ENCODE results near the gene KRTAP16-1. TPM values are rescaled to one million over a fixed set of nuclear protein-coding genes. Genes with fewer than 3 reads are reported as not detected.
"Not testable (repeated sequence)": the region's sequence is repeated elsewhere in the genome, so short reads cannot be mapped to it uniquely, and the experiment has no call there.

Gene KRTAP16-1
- total RNA-seq, 1 experiment from 2014 or later = not detected

DNA sequence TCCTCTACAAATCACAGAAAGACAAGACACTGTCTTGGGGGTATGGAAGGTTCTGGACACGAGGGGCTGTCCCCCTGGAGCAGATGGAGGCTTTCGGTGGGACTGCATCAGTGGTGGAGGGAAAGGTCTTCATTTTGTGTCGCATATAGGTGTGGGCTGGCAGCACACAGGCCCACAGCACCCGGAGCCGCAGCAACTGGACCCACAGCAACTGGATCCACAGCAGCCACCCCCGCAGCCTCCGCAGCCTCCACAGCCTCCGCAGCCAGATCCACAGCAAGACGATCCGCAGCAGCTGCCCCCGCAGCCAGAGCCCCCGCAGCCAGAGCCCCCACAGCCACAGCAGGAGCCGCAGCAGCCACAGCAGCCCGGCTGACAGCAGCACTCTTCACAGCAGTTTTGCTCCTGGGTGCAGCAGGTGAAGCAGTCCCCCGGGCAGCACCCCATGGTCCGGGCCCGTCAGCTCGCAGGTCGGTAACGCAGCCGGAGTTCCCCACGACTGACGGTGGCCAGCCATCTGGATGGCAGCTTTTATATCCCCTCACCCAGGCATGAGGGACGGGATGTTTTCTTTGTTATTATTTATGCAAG lies 6.2 kb upstream of the KRTAP16-1 start, which contains the start of gene KRTAP17-1:
Gene KRTAP17-1, minus strand, starts transcription at position 507 of the 591 bp plus-strand sequence. Its CDS starts 60 bp downstream, at position 447.
- in situ Hi-C loops (cut with HindIII; ENCODE audit: low pct_unique_long_range_greater_than_20kb, low sequenced_read_pairs) = no loop called here
- DNase-seq (ENCODE audit: low read depth, low spot score) = no peak

DNA sequence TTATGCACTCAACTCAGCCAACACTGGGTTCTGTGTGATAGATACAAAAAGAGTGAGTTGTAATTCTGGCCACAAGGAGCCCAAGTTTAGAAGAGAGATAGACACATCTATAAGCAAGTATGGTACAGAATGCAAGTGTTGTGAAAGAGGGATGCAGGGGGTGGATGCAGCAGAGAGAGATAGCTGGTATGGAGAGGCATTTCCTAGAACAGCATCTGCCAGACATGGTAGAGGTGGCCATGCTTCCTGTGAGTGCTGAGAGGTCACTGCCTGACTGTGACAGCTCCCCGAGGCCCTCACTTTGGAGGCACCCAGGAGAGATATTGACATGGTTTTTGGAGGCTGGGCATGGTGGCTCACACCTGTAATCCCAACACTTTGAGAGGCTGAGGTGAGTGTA lies 2.0 kb upstream of the KRTAP16-1 start:
- DNase-seq (ENCODE audit: low read depth, low spot score) = no peak
- in situ Hi-C loops (cut with HindIII; ENCODE audit: low pct_unique_long_range_greater_than_20kb, low sequenced_read_pairs) = no loop called here

DNA sequence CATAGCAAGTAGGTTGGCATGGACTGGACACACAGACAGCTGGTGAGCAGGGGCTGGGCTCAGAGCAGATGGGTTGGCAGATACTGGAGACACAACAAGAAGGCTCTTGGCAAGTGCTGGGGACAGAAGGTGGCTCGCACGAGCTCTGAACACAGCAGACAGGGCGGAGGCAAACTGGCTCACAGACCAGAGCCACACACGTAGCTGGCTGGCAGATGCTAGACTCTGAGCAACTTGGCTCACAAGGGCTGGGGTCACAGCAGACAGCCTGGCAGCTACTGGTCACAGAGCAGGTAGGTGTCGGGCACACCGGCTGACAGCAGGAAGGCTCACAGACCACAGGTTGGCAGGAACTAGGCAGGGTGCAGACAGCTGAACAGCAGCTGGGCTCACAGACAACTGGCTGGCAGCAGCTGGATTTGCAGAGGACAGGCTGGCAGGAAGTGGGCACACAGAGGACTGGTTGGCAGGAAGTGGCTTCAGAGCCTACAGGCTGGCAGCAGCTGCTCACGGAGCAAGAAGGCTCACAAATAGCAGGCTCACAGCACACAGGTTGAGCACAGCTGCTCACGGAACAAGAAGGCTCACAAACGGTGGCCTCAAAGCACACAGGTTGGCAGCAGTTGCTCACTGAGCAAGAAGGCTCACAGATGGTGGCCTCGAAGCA lies 725 bp downstream of the KRTAP16-1 start:
- in situ Hi-C loops (cut with HindIII; ENCODE audit: low pct_unique_long_range_greater_than_20kb, low sequenced_read_pairs) = no loop called here

DNA sequence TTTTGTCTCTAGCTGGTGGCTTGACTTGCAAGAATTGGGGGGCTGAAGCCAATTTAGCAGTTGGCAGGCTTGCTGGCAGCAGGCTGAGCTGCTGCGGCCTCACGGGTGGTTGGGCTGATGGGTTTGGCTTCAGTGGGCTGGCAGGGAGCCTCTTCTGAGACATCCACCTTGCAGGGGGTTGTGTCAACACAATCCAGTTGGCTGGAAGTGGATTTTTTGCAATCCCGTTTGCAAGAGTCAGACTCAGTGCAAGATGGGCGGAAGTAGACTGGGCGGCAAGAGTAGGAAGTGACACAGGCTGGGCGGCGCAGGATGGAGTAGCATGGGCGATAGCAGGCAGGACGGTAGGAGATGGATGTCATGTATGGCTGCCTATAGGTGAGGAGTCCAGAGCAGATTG lies 1.5 kb downstream of the KRTAP16-1 start:
- DNase-seq (ENCODE audit: low read depth, low spot score) = no peak
- in situ Hi-C loops (cut with HindIII; ENCODE audit: low pct_unique_long_range_greater_than_20kb, low sequenced_read_pairs) = no loop called here

More for the DNA sequence above, 725 bp downstream of the KRTAP16-1 start:
- DNase-seq (ENCODE audit: low read depth, low spot score) = no peak

DNA sequence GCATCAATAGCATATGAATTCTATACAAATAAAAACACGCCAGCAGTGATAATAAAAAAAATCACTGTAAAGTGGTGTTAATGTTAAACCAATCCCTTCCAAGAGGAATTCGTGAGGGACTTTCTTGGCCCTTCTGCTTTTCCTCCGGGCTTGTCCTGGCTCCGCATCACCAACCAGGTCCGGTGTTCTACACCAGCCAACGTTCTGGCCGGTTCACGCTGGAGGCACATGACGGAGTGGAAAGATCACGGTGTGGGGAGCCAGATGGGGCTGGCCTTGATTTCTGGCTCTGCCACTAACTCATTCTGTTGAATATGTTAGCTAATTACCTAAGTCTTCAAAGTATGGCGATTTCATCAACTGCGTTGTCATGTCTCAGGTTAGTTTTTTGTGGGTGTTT lies 5.0 kb downstream of the KRTAP16-1 start:
- no peak for DNase-seq (ENCODE audit: low read depth, low spot score)
- in situ Hi-C loops (cut with HindIII; ENCODE audit: low pct_unique_long_range_greater_than_20kb, low sequenced_read_pairs) = no loop called here

DNA sequence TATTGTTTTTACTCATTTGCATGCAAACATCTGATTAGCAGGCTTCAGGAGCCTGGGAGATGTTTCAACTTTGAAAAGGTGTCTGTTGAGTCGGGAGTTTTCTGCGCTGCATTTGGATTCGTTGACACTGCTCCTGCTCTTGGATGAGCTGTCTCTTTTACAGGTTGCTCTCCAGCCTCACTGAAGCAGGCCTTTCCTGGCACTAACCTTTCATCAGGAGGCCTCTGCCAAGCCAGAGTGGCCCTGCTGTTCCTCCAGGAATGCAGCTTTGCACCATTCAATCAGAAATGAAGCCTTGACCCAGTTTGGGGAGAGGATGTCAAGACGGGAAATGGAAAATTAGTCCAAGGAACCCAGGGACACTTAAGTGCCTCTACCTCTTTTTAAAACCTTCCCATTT lies 6.1 kb downstream of the KRTAP16-1 start:
- DNase-seq (ENCODE audit: low read depth, low spot score) = no peak
- in situ Hi-C loops (cut with HindIII; ENCODE audit: low pct_unique_long_range_greater_than_20kb, low sequenced_read_pairs) = no loop called here

DNA sequence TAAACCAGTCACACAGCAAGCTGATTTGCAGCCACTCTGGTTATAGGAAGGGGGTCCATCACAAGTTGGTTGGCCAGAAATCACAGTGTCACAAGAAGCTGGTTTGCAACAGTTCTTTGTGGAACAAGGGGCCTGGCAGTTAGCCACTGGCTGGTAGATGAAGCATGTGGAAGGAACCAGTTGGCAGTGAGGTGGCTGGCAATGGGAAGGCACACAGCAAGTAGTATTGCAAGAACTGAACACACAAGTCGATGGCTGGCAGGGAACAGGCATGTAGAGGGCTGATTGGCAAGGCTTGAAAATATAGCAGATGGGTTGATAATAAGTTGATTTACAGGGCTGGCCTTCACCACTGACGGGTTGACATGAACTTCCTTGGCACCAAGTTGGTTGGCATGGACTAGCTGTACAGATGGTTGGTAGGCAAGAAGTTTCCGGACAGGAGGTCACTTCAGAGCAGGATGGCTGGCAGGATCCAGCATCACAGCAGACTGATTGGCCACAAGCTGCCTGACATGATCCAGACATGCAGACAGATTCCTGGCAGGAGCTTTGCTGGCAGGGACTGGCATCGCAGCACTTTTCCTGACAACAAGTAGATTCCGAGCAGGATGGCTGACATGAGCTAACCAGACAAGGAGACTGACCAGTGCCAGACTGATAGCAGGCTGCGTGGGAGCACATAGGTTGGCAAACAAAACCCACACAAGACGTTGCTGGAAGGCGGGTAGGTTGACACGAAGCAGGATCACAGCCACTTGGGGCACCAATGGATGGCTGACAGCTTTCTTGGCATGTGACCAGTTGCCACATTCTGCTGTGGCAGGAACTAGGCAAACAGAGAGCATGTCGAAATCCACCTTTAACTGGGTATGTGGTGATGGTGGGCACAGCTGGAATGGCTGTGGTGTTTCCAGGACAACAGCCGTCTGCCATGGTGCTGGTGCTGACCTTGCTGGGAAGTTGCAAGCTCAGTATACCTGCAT lies 6.9 kb downstream of the KRTAP16-1 start, which contains the start of gene KRTAP29-1:
Gene KRTAP29-1, minus strand, starts transcription at position 936 of the 986 bp plus-strand sequence. Its CDS starts 0 bp downstream, at position 936.
- DNase-seq (ENCODE audit: low read depth, low spot score) = no peak
- in situ Hi-C loops (cut with HindIII; ENCODE audit: low pct_unique_long_range_greater_than_20kb, low sequenced_read_pairs) = no loop called here

DNA sequence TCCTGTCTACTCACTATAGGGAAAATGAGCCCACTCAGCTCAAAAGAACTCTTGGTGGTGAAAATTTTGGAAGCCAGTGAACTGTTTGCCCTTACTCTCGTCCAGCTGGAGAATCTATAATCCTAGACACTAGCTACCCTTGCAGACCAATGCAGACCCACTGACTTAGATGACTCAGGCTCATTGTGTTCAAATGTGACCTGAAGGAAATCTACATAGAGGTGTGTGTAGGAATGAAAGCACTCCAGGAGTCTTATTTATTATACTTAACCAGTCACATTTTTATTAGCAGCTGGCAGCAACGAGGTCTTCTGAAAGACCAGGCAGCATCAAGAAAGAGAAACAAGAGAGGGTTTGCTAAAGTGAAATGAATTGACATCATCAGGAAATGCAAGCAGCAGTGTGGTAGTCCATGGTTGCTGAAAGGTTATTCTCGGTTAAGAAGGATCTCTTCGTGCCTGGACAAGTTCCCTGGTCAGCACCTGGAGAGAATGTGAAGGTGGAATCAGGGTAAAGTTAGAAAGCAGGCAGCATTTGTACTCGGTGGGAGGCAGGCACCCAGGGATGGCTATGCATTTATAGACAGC lies 7.8 kb downstream of the KRTAP16-1 start:
- in situ Hi-C loops (cut with HindIII; ENCODE audit: low pct_unique_long_range_greater_than_20kb, low sequenced_read_pairs) = no loop called here

DNA sequence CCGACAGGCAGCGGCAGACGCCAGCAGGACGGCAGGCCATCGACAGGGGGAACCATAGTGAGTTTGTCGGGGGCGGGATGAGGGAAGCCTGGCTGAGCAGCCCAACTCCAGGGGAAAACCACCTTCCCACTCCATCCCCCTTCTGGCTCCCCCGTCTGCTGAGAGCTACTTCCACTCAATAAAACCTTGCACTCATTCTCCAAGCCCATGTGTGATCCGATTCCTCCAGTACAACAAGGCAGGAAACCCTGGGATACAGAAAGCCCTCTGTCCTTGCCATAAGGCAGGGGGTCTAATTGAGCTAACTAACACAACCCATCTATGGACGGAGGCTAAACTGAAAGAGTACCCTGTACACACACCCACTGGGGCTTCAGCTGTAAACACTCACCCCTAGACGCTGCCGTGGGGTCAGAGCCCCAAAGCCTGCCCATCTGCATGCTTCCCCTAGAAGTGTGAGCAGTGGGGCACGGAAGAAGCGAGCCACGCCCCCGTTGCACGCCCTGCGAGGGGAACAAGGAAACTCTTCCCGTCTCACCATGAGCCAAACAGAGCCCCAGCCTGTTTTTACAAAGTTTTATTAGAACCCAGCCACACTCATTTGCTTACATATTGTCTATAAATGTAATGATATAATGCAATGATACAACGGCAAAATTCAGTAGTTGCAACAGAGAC lies 10.5 kb downstream of the KRTAP16-1 start:
- DNase-seq (ENCODE audit: low read depth, low spot score) = no peak
- in situ Hi-C loops (cut with HindIII; ENCODE audit: low pct_unique_long_range_greater_than_20kb, low sequenced_read_pairs) = no loop called here

More for the DNA sequence above, 7.8 kb downstream of the KRTAP16-1 start:
- no peak for DNase-seq (ENCODE audit: low read depth, low spot score)

DNA sequence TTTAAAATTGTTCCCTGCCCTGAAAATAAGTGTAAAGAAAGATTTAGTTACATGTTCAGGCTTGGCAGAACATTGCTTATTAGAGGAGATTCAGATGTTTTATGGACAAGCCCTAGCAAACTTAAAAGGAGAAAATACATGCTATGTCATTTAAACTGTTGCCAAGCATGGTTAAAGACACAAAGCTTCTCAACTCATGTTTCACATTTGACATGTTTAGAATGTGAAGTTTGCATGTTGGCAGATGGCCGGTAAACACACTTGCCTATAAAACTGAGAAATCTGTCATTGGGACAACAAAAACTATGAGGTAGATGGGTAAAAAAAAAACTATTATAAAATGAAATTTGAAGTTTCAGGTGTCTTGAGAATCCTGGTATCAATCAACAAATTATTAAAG lies 12.3 kb downstream of the KRTAP16-1 start:
- no peak for DNase-seq (ENCODE audit: low read depth, low spot score)
- in situ Hi-C loops (cut with HindIII; ENCODE audit: low pct_unique_long_range_greater_than_20kb, low sequenced_read_pairs) = no loop called here

DNA sequence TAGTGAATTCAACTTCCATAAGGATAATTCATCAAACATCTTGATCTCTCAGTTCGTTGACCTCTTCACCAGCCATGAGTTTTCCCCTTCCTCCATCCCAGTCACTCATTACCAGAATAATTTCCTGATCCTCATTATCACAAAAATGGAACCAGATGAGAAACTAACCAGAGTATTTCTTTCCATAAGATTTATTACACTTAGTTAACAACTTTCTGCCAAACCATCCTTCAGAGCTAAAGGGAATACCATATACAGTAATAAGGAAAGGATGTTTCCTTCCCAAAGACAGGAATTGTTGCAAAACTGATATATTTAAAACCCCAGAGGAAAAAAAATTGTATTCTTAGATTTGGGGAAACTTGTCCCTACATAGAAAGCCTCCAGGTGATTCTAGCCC lies 15.1 kb downstream of the KRTAP16-1 start:
- in situ Hi-C loops (cut with HindIII; ENCODE audit: low pct_unique_long_range_greater_than_20kb, low sequenced_read_pairs) = no loop called here
- no peak for DNase-seq (ENCODE audit: low read depth, low spot score)

DNA sequence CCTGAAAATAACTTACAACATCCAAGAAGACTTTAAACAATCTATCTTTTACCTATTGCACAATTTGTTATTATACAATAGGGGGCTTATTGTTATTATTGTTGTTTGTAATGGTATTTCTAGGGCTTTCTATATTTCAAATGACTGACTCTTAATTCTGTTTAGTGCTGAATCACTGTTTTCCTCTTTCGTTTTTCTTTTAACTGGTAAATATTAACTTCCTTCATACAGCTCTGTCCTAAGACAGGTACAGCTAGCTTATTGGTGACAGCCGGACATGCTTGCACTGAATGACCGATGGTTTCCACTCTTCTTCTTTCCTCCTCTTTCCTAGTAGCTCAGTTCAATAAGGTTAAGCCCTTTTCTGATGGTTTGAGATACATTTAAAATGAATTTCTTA lies 22.1 kb downstream of the KRTAP16-1 start:
- in situ Hi-C loops (cut with HindIII; ENCODE audit: low pct_unique_long_range_greater_than_20kb, low sequenced_read_pairs) = no loop called here
- DNase-seq (ENCODE audit: low read depth, low spot score) = no peak

DNA sequence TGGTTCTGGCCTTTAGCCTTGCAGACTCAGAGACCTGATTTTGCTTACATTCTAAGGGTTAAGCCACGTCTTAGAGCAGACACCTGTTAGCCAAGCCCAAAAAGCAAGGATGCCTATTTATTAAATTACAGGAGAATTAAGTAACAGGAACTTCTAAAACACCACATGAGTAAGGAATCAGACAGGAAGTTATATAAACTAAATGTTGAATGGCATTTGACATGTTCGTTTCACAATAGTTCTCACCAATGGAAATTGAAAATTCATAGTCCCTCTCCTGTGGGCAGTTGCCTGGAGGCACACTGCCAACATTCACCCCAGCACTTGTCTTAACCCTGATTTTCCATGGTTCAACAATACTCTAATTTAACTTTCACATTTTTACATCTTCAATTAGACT lies 24.6 kb downstream of the KRTAP16-1 start:
- in situ Hi-C loops (cut with HindIII; ENCODE audit: low pct_unique_long_range_greater_than_20kb, low sequenced_read_pairs) = no loop called here
- DNase-seq (ENCODE audit: low read depth, low spot score) = no peak

DNA sequence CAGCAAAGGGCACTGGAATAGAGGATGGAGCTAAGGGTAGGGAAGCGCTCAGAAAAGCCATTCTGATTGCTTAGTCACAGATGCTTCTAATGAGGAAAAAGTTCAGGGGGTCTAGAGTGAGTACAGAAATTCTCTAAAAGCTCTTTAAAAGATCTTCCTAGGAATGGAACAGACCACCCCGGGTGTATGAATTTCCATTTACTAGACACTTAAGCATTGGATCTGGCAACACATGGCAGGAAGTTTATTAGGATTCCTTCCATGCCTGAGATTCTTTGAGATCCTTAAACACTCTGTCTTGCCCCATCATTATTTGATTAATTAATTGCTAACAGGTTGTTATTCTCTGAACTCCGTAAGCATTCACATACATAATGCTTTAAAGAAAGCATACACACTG lies 25.1 kb downstream of the KRTAP16-1 start:
- in situ Hi-C loops (cut with HindIII; ENCODE audit: low pct_unique_long_range_greater_than_20kb, low sequenced_read_pairs) = no loop called here
- DNase-seq (ENCODE audit: low read depth, low spot score) = no peak

DNA sequence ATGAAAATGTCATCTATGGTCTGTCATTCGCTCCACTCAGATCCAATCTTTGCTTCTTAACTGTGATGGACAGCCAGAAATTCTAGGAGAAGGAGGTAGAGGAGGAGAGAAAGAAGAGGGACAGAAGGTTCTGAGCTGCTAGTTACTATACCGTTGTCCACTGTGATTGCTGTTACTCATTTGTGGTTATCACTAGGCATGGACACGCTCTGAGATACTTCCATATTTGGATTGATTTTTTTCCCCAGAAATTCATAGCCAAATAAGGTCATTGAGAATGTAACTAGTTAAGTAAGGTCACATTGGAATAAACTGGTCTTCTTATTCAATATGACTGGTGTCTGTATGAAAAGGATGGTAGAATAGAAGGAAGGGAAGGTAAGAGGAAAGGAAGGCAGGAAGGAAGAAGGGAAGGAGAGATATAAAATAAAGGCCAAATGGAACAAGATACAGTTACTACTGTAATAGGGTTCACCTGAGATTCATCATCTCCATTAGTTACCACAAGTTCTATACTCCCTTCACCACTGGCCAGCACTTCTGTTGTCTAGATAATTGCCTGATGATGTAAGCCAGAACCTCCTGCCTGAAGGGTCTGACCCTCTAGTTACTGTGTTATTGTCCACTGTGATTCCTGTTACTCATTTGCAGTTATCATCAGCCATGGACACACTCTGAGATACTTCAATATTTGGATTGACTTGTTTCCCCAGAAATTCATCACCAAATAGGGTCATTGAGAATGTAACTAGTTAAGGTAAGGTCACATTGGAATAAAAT lies 30.7 kb downstream of the KRTAP16-1 start:
- in situ Hi-C loops (cut with HindIII; ENCODE audit: low pct_unique_long_range_greater_than_20kb, low sequenced_read_pairs) = no loop called here
- DNase-seq (ENCODE audit: low read depth, low spot score) = no peak

DNA sequence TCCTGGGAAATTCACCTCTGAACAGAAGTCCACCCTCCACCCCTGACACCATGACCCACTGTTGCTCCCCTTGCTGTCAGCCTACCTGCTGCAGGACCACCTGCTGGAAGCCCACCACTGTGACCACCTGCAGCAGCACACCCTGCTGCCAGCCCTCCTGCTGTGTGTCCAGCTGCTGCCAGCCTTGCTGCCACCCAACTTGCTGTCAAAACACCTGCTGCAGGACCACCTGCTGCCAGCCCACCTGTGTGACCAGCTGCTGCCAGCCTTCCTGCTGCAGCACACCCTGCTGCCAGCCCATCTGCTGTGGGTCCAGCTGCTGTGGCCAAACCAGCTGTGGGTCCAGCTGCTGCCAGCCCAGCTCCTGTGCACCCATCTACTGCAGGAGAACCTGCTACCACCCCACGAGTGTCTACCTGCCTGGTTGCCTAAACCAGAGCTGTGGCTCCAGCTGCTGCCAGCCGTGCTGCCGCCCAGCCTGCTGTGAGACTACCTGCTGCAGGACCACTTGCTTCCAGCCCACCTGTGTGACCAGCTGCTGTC lies 33.4 kb downstream of the KRTAP16-1 start, which contains the start of gene KRTAP9-7:
Gene KRTAP9-7, plus strand, starts transcription at position 51 of the 543 bp plus-strand sequence. Its CDS starts 0 bp downstream, at position 51.
- DNase-seq (ENCODE audit: low read depth, low spot score); in situ Hi-C loops (cut with HindIII; ENCODE audit: low pct_unique_long_range_greater_than_20kb, low sequenced_read_pairs): not testable (repeated sequence)
